Mononuclear cell (primary cell): ENCODE data around the gene CNTRL. TPM values are rescaled to one million over a fixed set of nuclear protein-coding genes. Genes with fewer than 3 reads are reported as not detected.
"Not testable (repeated sequence)": the region's sequence is repeated elsewhere in the genome, so short reads cannot be mapped to it uniquely, and the experiment has no call there.

Experiments
- H3K27me3 ChIP-seq: 2 replicates; pipeline ENCODE4 v1.6.0; 2011; ENCODE audit warnings: low read length, control low read depth; ENCODE audit not compliant: insufficient read depth
- H3K4me1 ChIP-seq: 2 replicates; pipeline ENCODE4 v1.5.1; 2011; ENCODE audit warnings: mild to moderate bottlenecking, low read length, control low read depth; ENCODE audit not compliant: insufficient read depth
- H3K4me3 ChIP-seq: 2 replicates; pipeline ENCODE4 v1.5.1; 2011; ENCODE audit warnings: mild to moderate bottlenecking, low read length, moderate library complexity
- H3K9me3 ChIP-seq: 2 replicates; pipeline ENCODE4 v1.5.1; 2011; ENCODE audit warnings: low read depth, mild to moderate bottlenecking, control low read depth, low read length
- total RNA-seq: library from RNA; depleted of rRNA; stranded (reverse); fragments of >200 nt; gene quantifications from one replicate; pipeline ENCODE4 v1.2.3, GENCODE V29; 2012

CNTRL gene
- total RNA-seq, 1 donor, result 35.2 TPM

GRCh38 chr9:121171236-121171635, 96.5 kb downstream of the CNTRL start:
- no peak overlapping the region for H3K4me3 ChIP-seq
- no peaks in the 10 kb centered on the region for H3K4me1 ChIP-seq
- H3K27me3 ChIP-seq, result no peaks in the 10 kb centered on the region
- H3K9me3 ChIP-seq, result no peaks in the 10 kb centered on the region

- no peaks in the 10 kb centered on the region for H3K27me3 ChIP-seq
- no peaks in the 10 kb centered on the region for H3K4me1 ChIP-seq
- no peak overlapping the region for H3K4me3 ChIP-seq
- H3K9me3 ChIP-seq, result no peaks in the 10 kb centered on the region
Observed at GRCh38 chr9:121172726-121173487, 98.2 kb downstream of the CNTRL start.

DNA sequence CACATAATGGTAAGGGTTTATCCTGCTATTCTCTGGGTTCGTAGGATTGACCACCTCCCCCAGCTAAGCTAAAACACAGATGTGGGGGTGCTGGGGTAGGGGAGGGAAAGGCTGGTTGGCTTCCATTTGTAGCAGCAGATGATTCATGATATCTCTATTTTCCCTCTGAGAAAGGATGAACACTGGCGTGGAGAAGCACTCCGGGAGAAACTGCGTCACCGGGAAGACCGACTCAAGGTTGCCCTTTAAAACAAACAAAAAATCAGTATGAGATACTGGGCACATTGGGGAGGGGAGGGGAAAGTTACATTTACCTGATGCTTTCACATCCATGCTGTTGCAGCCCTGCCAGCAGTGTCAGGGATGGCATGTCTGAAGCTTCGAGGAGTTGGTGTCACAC, 98.7 kb downstream of the CNTRL start:
- no peak overlapping the region for H3K4me3 ChIP-seq

GRCh38 chr9:121178676-121179372, 104.1 kb downstream of the CNTRL start:
- H3K9me3 ChIP-seq, result no peaks in the 10 kb centered on the region
- H3K4me1 ChIP-seq, result peaks cover 8% of the 10 kb centered on the region
- H3K27me3 ChIP-seq, result no peaks in the 10 kb centered on the region
- no peak overlapping the region for H3K4me3 ChIP-seq

More for the DNA sequence above, 98.7 kb downstream of the CNTRL start:
- Histone ChIP-seq H3K4me1 (no peaks in the 10 kb centered on the region), H3K27me3 (no peaks in the 10 kb centered on the region), H3K9me3 (no peaks in the 10 kb centered on the region)

DNA sequence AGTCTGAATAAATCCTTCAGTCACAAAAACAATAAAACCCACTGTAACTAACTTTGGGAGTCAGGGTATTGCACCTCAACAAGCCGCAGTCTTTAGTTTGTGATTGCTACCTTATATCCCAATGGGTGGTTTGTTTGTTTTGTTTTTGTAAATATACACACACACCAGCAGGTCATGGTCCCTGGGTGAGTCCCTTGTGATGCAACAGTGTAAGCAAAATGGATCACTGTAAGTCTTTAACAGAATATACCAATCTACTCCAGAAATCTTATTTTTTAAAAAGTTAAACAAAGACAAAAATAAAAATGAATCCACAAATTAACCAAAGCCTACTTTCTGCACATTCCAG, 104.6 kb downstream of the CNTRL start:
- H3K27me3 ChIP-seq, H3K9me3 ChIP-seq, H3K4me3 ChIP-seq, H3K4me1 ChIP-seq: not testable (repeated sequence)

GRCh38 chr9:121179930-121180681, 105.4 kb downstream of the CNTRL start:
- no peaks in the 10 kb centered on the region for H3K27me3 ChIP-seq
- H3K4me1 ChIP-seq, result peaks cover 14% of the 10 kb centered on the region
- H3K4me3 ChIP-seq, result no peak overlapping the region
- no peaks in the 10 kb centered on the region for H3K9me3 ChIP-seq

DNA sequence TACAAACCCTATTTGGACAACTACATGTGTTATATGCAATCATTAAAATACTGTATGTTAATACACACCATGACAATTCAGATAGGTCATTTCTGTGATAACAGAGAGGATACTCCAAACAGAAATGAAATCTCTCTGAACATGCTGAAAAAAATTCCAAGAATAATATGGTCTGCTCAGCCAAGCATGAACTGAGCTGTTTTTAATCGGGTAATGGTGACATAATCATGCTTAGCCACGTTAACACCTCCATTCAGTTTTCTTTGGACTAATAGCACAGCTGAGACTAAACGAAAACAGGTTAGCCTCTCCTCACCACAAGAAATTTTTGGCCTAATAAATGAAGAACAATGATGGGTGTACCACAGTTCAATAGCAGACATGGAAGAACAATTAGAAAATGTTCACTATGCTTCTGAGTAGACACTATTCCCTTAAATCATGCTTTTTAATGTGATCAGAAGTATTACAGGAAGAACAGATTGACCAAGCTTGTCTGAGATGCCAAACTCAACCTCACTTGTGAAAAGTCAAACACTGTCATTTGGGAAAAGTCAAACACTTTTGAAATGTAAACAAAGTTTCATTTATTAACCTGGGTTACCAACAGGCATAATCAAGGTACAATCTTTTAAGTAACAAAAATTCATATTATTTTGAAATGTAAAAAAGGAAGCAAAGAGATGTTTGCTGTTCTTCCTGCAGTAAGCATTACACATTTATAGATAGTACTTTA, 107.5 kb downstream of the CNTRL start:
- Histone ChIP-seq H3K4me1 (peaks cover 25% of the 10 kb centered on the region), H3K27me3 (no peaks in the 10 kb centered on the region), H3K9me3 (no peaks in the 10 kb centered on the region), H3K4me3 (no peak overlapping the region)

DNA sequence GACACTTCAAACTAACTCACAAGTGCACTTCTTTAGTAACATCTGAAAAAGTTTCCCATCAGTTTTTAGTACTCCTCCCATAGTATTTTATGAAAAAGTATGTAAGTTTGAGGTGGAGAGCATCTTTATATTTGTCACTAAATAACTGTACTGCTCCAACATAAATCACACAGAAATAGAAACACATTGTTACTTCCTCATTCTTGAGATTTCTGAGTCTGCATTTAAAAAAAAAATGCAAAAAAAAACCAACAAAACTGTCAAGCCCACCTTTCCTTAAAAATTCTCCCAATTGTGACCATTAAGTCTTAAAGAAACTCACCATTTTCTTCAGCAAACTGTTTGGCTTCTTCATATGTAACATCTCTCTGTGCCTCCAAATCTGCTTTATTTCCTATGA, 108.2 kb downstream of the CNTRL start:
- Histone ChIP-seq H3K4me3 (no peak overlapping the region), H3K27me3 (no peaks in the 10 kb centered on the region), H3K9me3 (no peaks in the 10 kb centered on the region), H3K4me1 (peaks cover 25% of the 10 kb centered on the region)

- H3K4me3 ChIP-seq, result no peak overlapping the region
- H3K9me3 ChIP-seq, result no peaks in the 10 kb centered on the region
- no peaks in the 10 kb centered on the region for H3K27me3 ChIP-seq
- peaks cover 25% of the 10 kb centered on the region for H3K4me1 ChIP-seq
Observed at GRCh38 chr9:121183666-121184423, 109.1 kb downstream of the CNTRL start.

- Histone ChIP-seq H3K27me3 (no peaks in the 10 kb centered on the region), H3K4me1 (peaks cover 25% of the 10 kb centered on the region)
Observed at GRCh38 chr9:121184463-121184862, 109.7 kb downstream of the CNTRL start.

DNA sequence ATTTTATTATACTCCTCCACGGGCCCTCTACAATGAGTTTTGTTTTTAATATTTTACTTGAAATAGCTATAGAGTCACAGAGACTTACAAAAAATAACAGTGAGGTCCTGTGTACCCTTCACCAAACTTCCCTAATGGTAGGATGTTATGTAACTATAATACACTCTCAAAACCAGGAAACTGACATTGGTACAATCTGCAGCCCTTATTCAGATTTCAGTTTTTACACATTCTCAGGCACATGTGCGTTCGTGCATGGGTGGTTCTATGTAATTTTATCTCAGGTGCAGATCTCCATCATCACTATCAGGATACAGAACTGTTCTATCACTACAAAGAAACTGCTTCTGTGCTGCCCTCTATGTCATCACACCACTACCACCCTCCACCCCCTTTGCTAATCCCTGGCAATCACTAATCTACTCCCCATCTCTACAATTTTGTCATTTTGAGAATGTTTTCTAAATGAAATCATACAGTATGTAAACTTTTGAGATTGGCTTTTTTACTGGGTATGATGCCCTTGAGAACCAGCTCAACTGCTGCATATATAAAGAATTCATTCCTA, 110.5 kb downstream of the CNTRL start:
- Histone ChIP-seq H3K9me3 (no peaks in the 10 kb centered on the region), H3K4me1 (peaks cover 25% of the 10 kb centered on the region), H3K27me3 (no peaks in the 10 kb centered on the region), H3K4me3 (no peak overlapping the region)

More at GRCh38 chr9:121184463-121184862, 109.7 kb downstream of the CNTRL start:
- Histone ChIP-seq H3K4me3 (no peak overlapping the region), H3K9me3 (no peaks in the 10 kb centered on the region)

DNA sequence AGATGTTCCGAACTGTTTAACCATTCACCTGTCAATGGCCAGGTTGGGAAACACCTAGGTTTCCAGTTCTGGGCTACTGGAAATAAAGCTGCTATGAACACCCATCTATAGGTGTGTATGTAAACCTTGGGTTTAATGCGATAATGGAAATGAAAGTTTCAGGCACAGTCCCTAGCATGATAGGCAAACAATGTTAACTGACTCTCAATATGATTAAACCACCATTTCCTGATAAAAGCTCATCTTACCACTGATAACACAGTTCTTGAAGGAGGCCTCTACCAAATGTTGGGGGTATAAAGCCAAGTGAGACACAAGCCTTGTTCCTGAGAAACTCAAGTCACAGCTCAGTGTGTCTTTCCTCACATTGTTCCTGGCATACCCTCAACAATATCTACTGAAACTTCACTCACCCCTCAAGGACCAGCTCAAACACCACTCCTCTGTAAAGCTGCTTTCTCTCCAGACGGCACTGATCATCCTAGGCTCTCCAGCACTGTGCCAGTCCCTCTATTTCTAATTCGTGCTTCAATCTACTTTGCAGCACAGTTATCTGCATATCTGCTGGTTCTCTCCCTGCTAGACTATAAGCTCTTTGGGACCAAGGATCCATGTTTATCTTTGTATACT, 111.1 kb downstream of the CNTRL start:
- Histone ChIP-seq H3K27me3 (no peaks in the 10 kb centered on the region), H3K4me1 (peaks cover 25% of the 10 kb centered on the region), H3K9me3 (no peaks in the 10 kb centered on the region), H3K4me3 (no peak overlapping the region)

DNA sequence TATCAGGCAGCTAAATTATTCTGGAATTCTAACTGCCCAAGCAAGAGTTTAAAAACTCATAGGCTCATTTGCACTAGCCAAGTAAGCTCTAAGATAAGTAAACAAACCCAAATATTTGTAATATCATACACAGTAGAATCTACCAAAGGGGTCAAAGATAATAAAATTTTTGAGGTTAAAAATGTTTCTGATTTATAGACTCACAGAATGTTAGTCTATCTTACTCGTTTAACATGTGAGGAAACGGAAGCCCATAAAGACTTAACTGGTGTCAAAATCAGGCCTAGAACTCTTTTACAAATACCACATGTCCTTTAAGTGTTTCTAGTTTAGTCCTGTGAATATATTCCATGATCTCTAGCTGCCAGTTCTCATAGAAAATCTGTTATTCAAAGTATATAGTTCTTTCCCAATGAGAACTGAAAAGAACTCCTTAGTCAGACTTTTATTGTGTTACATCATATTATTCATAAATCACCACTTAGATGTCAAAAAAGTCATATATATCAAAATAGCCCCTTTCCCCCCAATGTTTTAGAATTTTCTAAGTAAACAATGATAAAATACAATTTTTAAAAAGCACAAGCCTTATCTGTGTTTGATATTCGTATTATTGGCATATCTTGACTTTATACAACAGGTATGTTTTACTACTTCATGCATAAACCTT, 113.0 kb downstream of the CNTRL start:
- Histone ChIP-seq H3K9me3 (no peaks in the 10 kb centered on the region), H3K27me3 (no peaks in the 10 kb centered on the region), H3K4me1 (peaks cover 25% of the 10 kb centered on the region), H3K4me3 (no peak overlapping the region)
